HG03469 (cell line): ENCODE results near the gene TRA2B.

Experiments used
- ATAC-seq: cut with Tn5 transposase; IDR thresholded peaks from one replicate; pipeline ENCODE4 v1.9.1; 2021; ENCODE audit warnings: mild to moderate bottlenecking, moderate library complexity, moderate number of reproducible peaks; ENCODE audit not compliant: unreplicated experiment

Gene TRA2B

GRCh38 chr3:185881926-185882325 lies 55.9 kb downstream of the TRA2B start:
- ATAC-seq = no peak

- no peak for ATAC-seq
These were observed 57.2 kb downstream of the TRA2B start for GRCh38 chr3:185880600-185880999.

GRCh38 chr3:185878920-185879319 lies 58.9 kb downstream of the TRA2B start:
- ATAC-seq = no peak

GRCh38 chr3:185874119-185874518 lies 63.7 kb downstream of the TRA2B start:
- ATAC-seq = no peak

GRCh38 chr3:185867650-185868049 lies 70.2 kb downstream of the TRA2B start:
- no peak for ATAC-seq

GRCh38 chr3:185866995-185867394 lies 70.8 kb downstream of the TRA2B start:
- ATAC-seq = no peak

- ATAC-seq = no peak
These were observed 71.3 kb downstream of the TRA2B start for GRCh38 chr3:185866555-185866954.
